ENCODE measurements around the gene GDPD1.

DNA sequence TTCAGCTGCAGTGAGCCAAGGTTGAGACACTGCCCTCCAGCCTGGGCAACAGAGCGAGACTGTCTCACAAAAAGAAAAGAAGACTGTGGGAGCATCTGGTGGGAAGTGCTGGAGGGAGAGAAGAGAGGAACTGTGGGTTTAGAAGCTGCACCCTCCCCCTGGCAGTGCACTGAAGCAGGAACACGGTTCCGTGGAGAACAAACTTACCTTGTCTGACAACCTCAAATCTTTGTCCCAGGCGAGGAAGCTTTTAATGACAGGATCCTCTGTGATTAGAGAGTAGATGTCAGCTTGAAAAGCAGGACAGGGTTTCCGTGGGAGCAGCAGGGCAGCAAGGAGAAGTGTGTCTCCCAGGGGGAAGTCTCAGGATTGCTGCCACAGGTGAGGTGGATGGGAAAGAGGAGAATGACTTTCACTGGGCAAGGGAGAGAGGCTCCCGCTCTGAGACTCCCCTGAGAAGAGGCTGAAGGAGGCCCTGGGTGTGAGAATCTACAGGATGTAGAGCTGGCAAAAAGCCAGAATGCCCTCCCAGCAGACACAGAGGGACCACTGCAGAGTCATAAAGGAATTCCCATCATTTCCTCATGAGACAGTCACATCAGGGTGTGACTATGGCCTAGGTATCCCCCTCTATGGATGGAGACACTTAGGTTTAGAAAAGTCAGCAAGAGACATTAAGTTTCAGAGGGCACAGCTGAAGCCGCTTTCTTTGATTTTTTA is 41.9 kb upstream of the GDPD1 start:
- TF ChIP-seq, protein P1, sequence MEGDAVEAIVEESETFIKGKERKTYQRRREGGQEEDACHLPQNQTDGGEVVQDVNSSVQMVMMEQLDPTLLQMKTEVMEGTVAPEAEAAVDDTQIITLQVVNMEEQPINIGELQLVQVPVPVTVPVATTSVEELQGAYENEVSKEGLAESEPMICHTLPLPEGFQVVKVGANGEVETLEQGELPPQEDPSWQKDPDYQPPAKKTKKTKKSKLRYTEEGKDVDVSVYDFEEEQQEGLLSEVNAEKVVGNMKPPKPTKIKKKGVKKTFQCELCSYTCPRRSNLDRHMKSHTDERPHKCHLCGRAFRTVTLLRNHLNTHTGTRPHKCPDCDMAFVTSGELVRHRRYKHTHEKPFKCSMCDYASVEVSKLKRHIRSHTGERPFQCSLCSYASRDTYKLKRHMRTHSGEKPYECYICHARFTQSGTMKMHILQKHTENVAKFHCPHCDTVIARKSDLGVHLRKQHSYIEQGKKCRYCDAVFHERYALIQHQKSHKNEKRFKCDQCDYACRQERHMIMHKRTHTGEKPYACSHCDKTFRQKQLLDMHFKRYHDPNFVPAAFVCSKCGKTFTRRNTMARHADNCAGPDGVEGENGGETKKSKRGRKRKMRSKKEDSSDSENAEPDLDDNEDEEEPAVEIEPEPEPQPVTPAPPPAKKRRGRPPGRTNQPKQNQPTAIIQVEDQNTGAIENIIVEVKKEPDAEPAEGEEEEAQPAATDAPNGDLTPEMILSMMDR (IDR thresholded peaks at IDR 0.05; ENCODE audit: insufficient read depth, low read length, poor library complexity, severe bottlenecking), result no peak
- TF ChIP-seq EZH2phosphoT487 (conservative IDR thresholded peaks at IDR 0.05; ENCODE audit: low read length), result no peak

Data from SU-DHL-6 (cell line).